ENCODE results near the gene SLC22A31. TPM values are rescaled to one million over a fixed set of nuclear protein-coding genes. Genes with fewer than 3 reads are reported as not detected.

Gene SLC22A31
- total and polyA plus RNA-seq, 9 of the 15 experiments (the other 6 are each of a cell fraction or from before 2014, with no cell fraction given) = 0.29 to 2.2 (median 0.47) TPM; not detected in 3

DNA sequence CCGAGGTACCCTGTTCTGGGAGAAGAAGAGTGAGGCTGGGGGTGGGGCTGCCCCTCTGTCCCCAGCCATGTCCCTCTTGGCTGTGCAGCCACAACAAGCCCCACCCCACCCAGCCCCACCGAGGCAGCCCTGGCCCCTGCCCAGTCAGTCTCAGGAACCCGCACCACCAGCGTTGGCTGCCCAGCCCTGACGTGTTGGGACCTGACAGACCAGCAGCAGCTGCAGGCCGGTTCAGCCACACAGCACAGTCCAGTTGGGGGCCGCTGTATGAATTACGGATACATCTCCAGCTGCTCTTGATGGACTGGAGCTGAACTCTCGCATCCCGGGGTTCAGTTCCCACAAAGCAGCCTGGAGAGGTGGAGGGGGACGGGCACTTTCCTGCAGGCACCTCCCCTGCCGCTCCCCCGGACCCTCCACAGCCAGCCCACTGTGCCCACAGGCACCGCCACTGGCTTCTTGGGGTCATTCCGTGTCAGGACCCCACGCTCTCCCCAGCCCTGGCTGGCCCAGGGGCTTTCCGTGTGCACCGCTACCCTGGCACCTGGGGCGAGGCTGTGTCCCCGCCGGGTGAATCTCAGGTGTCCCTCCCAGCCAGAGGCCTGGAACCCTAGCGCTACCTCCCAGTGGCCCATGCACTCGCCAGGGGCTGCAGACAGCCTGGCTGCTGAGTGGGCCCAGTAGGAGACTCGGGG is 21.7 kb downstream of the SLC22A31 start (continued):
- TF ChIP-seq CEBPG (CRISPR knock-in tag; IDR thresholded peaks at IDR 0.05) (no peak), CEBPG (tag; conservative IDR thresholded peaks at IDR 0.05 in 1 of 2, IDR thresholded peaks at IDR 0.05 in 1 of 2) (no peak), HSF4 (CRISPR knock-in tag; IDR thresholded peaks at IDR 0.05; ENCODE audit: borderline replicate concordance) (no peak), ZNF41 (CRISPR knock-in tag; conservative IDR thresholded peaks at IDR 0.05) (no peak), RNF2 (IDR thresholded peaks at IDR 0.05) (no peak), NCOA2 (IDR thresholded peaks at IDR 0.05; ENCODE audit: partially characterized antibody in 2 of 2) (no peak)
- TF ChIP-seq, protein P1, sequence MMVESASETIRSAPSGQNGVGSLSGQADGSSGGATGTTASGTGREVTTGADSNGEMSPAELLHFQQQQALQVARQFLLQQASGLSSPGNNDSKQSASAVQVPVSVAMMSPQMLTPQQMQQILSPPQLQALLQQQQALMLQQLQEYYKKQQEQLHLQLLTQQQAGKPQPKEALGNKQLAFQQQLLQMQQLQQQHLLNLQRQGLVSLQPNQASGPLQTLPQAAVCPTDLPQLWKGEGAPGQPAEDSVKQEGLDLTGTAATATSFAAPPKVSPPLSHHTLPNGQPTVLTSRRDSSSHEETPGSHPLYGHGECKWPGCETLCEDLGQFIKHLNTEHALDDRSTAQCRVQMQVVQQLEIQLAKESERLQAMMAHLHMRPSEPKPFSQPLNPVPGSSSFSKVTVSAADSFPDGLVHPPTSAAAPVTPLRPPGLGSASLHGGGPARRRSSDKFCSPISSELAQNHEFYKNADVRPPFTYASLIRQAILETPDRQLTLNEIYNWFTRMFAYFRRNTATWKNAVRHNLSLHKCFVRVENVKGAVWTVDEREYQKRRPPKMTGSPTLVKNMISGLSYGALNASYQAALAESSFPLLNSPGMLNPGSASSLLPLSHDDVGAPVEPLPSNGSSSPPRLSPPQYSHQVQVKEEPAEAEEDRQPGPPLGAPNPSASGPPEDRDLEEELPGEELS (CRISPR knock-in tag; IDR thresholded peaks at IDR 0.05; ENCODE audit: borderline replicate concordance) = no peak
- TF ChIP-seq, protein P2, sequence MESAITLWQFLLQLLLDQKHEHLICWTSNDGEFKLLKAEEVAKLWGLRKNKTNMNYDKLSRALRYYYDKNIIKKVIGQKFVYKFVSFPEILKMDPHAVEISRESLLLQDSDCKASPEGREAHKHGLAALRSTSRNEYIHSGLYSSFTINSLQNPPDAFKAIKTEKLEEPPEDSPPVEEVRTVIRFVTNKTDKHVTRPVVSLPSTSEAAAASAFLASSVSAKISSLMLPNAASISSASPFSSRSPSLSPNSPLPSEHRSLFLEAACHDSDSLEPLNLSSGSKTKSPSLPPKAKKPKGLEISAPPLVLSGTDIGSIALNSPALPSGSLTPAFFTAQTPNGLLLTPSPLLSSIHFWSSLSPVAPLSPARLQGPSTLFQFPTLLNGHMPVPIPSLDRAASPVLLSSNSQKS (CRISPR knock-in tag; IDR thresholded peaks at IDR 0.05) = no peak
- TF ChIP-seq, protein P3, sequence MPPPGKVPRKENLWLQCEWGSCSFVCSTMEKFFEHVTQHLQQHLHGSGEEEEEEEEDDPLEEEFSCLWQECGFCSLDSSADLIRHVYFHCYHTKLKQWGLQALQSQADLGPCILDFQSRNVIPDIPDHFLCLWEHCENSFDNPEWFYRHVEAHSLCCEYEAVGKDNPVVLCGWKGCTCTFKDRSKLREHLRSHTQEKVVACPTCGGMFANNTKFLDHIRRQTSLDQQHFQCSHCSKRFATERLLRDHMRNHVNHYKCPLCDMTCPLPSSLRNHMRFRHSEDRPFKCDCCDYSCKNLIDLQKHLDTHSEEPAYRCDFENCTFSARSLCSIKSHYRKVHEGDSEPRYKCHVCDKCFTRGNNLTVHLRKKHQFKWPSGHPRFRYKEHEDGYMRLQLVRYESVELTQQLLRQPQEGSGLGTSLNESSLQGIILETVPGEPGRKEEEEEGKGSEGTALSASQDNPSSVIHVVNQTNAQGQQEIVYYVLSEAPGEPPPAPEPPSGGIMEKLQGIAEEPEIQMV (tag; conservative IDR thresholded peaks at IDR 0.05; ENCODE audit: low read depth) = no peak
- TF ChIP-seq, protein P4, sequence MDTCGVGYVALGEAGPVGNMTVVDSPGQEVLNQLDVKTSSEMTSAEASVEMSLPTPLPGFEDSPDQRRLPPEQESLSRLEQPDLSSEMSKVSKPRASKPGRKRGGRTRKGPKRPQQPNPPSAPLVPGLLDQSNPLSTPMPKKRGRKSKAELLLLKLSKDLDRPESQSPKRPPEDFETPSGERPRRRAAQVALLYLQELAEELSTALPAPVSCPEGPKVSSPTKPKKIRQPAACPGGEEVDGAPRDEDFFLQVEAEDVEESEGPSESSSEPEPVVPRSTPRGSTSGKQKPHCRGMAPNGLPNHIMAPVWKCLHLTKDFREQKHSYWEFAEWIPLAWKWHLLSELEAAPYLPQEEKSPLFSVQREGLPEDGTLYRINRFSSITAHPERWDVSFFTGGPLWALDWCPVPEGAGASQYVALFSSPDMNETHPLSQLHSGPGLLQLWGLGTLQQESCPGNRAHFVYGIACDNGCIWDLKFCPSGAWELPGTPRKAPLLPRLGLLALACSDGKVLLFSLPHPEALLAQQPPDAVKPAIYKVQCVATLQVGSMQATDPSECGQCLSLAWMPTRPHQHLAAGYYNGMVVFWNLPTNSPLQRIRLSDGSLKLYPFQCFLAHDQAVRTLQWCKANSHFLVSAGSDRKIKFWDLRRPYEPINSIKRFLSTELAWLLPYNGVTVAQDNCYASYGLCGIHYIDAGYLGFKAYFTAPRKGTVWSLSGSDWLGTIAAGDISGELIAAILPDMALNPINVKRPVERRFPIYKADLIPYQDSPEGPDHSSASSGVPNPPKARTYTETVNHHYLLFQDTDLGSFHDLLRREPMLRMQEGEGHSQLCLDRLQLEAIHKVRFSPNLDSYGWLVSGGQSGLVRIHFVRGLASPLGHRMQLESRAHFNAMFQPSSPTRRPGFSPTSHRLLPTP (IDR thresholded peaks at IDR 0.05; ENCODE audit: borderline replicate concordance, extremely low read depth, insufficient read length) = no peak
- TF ChIP-seq, protein P5, sequence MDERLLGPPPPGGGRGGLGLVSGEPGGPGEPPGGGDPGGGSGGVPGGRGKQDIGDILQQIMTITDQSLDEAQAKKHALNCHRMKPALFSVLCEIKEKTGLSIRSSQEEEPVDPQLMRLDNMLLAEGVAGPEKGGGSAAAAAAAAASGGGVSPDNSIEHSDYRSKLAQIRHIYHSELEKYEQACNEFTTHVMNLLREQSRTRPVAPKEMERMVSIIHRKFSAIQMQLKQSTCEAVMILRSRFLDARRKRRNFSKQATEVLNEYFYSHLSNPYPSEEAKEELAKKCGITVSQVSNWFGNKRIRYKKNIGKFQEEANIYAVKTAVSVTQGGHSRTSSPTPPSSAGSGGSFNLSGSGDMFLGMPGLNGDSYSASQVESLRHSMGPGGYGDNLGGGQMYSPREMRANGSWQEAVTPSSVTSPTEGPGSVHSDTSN (CRISPR knock-in tag; IDR thresholded peaks at IDR 0.05; ENCODE audit: low read depth) = no peak
- TF ChIP-seq, protein P5 (tag; conservative IDR thresholded peaks at IDR 0.05; ENCODE audit: low read depth) = no peak
